Measurements from ENCODE around the gene KDM6A. TPM values are rescaled to one million over a fixed set of nuclear protein-coding genes. Genes with fewer than 3 reads are reported as not detected.

Gene KDM6A
- polyA plus RNA-seq, 1 of the 3 experiments (the other 2 are of a cell fraction) = 7.4 TPM

GRCh38 chrX:44931441-44931973, 58.5 kb downstream of the KDM6A start:
- Histone ChIP-seq H3K4me2 (no peak overlapping the region), H3K9me2 (no peaks in the 10 kb centered on the region), H3K79me2 (ENCODE audit: insufficient read depth) (peaks cover 100% of the 10 kb centered on the region), H3K36me3 (replicated peaks in 1 of 2; ENCODE audit: control insufficient read depth in 1 of 2, insufficient read depth in 2 of 2, low read length in 1 of 2) (peaks cover 0 to 12% of the 10 kb centered on the region in 2 experiments), H2AFZ (ENCODE audit: low read depth) (no peak overlapping the region), H3K27ac (ENCODE audit: low read depth in 2 of 2, low read length in 1 of 2) (no peak overlapping the region), H3K4me1 (ENCODE audit: control insufficient read depth in 1 of 2, insufficient read depth in 2 of 2, low read depth in 1 of 2, low read length in 1 of 2) (no peaks in the 10 kb centered on the region; a peak in 1 of 4 replicates), H4K20me1 (ENCODE audit: insufficient read depth) (peaks cover 90% of the 10 kb centered on the region), H3K9me3 (0 out of 2 replicates have a peak, but pooled peaks cover 4% of the 10 kb centered on the region), H3K4me3 (ENCODE audit: low read depth in 2 of 2, low read length in 1 of 2) (no peak overlapping the region), H3K9ac (no peak overlapping the region), H3K27me3 (ENCODE audit: insufficient read depth) (no peaks in the 10 kb centered on the region), H3F3A (replicated peaks; ENCODE audit: insufficient read depth) (no peaks in the 10 kb centered on the region)
- TF ChIP-seq, protein P1, sequence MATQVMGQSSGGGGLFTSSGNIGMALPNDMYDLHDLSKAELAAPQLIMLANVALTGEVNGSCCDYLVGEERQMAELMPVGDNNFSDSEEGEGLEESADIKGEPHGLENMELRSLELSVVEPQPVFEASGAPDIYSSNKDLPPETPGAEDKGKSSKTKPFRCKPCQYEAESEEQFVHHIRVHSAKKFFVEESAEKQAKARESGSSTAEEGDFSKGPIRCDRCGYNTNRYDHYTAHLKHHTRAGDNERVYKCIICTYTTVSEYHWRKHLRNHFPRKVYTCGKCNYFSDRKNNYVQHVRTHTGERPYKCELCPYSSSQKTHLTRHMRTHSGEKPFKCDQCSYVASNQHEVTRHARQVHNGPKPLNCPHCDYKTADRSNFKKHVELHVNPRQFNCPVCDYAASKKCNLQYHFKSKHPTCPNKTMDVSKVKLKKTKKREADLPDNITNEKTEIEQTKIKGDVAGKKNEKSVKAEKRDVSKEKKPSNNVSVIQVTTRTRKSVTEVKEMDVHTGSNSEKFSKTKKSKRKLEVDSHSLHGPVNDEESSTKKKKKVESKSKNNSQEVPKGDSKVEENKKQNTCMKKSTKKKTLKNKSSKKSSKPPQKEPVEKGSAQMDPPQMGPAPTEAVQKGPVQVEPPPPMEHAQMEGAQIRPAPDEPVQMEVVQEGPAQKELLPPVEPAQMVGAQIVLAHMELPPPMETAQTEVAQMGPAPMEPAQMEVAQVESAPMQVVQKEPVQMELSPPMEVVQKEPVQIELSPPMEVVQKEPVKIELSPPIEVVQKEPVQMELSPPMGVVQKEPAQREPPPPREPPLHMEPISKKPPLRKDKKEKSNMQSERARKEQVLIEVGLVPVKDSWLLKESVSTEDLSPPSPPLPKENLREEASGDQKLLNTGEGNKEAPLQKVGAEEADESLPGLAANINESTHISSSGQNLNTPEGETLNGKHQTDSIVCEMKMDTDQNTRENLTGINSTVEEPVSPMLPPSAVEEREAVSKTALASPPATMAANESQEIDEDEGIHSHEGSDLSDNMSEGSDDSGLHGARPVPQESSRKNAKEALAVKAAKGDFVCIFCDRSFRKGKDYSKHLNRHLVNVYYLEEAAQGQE (IDR thresholded peaks at IDR 0.05; ENCODE audit: low read depth, low read length) = no peak
- no peak for TF ChIP-seq RCOR1 (IDR thresholded peaks at IDR 0.05; ENCODE audit: low read length)
- 93% methylated on average over 4 of the region's 4 CpGs for WGBS (ENCODE audit: low lambda C conversion rate)
- no peak for DNase-seq
- POLR2A ChIA-PET = no interaction called here
- CTCF ChIA-PET = no interaction called here

DNA sequence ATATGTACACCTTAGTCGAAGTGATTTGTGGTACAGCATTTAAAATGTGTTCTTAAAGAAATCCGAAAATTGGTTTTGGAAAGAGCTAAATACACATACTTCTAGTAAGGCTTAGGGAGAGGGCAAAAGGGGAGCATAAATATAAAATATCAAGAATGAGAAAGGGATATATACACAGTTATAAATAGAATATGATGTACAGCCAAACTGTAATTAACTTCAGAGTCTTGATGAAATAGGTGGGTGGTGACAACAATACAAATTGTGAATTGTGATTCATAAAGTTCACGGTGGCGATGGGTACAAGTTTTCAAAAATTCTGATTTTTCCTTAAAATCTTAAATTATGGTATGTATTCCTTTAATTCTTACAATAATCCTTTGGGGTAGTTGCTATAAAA, 62.2 kb downstream of the KDM6A start:
- H3K4me1 ChIP-seq (ENCODE audit: control insufficient read depth in 1 of 2, insufficient read depth in 2 of 2, low read depth in 1 of 2, low read length in 1 of 2) = no peaks in the 10 kb centered on the region
- TF ChIP-seq ELF1 (IDR thresholded peaks at IDR 0.05) (no peak), RXRA (IDR thresholded peaks at IDR 0.05; ENCODE audit: borderline replicate concordance, low read depth) (no peak), NFIC (IDR thresholded peaks at IDR 0.05; ENCODE audit: borderline replicate concordance) (no peak), FOSL2 (IDR thresholded peaks at IDR 0.05; ENCODE audit: borderline replicate concordance, low read depth) (no peak), RCOR1 (IDR thresholded peaks at IDR 0.05; ENCODE audit: low read length) (no peak), JUND (IDR thresholded peaks at IDR 0.05) (no peak), FOXJ3 (CRISPR knock-in tag; IDR thresholded peaks at IDR 0.05) (no peak), USF1 (IDR thresholded peaks at IDR 0.05; ENCODE audit: borderline replicate concordance, low read depth) (no peak), RAD21 (IDR thresholded peaks at IDR 0.05; ENCODE audit: low read length) (no peak), POLR2AphosphoS5 (IDR thresholded peaks at IDR 0.05; ENCODE audit: low read depth, low read length) (no peak), YY1 (IDR thresholded peaks at IDR 0.05; ENCODE audit: low read depth) (no peak)
- TF ChIP-seq, protein P2, sequence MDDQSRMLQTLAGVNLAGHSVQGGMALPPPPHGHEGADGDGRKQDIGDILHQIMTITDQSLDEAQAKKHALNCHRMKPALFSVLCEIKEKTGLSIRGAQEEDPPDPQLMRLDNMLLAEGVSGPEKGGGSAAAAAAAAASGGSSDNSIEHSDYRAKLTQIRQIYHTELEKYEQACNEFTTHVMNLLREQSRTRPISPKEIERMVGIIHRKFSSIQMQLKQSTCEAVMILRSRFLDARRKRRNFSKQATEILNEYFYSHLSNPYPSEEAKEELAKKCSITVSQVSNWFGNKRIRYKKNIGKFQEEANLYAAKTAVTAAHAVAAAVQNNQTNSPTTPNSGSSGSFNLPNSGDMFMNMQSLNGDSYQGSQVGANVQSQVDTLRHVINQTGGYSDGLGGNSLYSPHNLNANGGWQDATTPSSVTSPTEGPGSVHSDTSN (IDR thresholded peaks at IDR 0.05) = no peak
- ChIA-PET CTCF (no interaction called here), POLR2A (no interaction called here)
- no peak overlapping the region for H2AFZ ChIP-seq (ENCODE audit: low read depth)
- peaks cover 0 to 5% of the 10 kb centered on the region in 2 experiments for H3K36me3 ChIP-seq (replicated peaks in 1 of 2; ENCODE audit: control insufficient read depth in 1 of 2, insufficient read depth in 2 of 2, low read length in 1 of 2)
- H3K4me3 ChIP-seq (ENCODE audit: low read depth in 2 of 2, low read length in 1 of 2) = no peak overlapping the region
- no peak overlapping the region for H3K9ac ChIP-seq
- H3K27ac ChIP-seq (ENCODE audit: low read depth in 2 of 2, low read length in 1 of 2) = no peak overlapping the region
- H3K4me2 ChIP-seq = no peak overlapping the region
- peaks cover 100% of the 10 kb centered on the region for H3K79me2 ChIP-seq (ENCODE audit: insufficient read depth)
- 0 out of 2 replicates have a peak, but pooled peaks cover 4% of the 10 kb centered on the region for H3K9me3 ChIP-seq
- peaks cover 88% of the 10 kb centered on the region for H4K20me1 ChIP-seq (ENCODE audit: insufficient read depth)
- 89% methylated on average over 4 of the region's 4 CpGs for WGBS (ENCODE audit: low lambda C conversion rate)
- DNase-seq = no peak
- no peaks in the 10 kb centered on the region for H3K9me2 ChIP-seq
- no peaks in the 10 kb centered on the region for H3K27me3 ChIP-seq (ENCODE audit: insufficient read depth)
- no peaks in the 10 kb centered on the region for H3F3A ChIP-seq (replicated peaks; ENCODE audit: insufficient read depth)
